ENCODE results near the gene ASB7.

GRCh38 chr15:100559330-100559729, 43.1 kb upstream of the ASB7 start:
- TF ChIP-seq POLR2A (IDR thresholded peaks at IDR 0.05; ENCODE audit: low read depth, low read length) (no peak), TAF1 (IDR thresholded peaks at IDR 0.05; ENCODE audit: borderline replicate concordance, low read depth, low read length) (no peak), POLR2AphosphoS5 (IDR thresholded peaks at IDR 0.05; ENCODE audit: low read depth, low read length) (no peak)

Measured in GM12892 (cell line).